HUDEP-2 (cell line): ENCODE results near the gene TCIRG1.
"Not testable (repeated sequence)": the region's sequence is repeated elsewhere in the genome, so short reads cannot be mapped to it uniquely, and the experiment has no call there.

Source experiments
- DNase-seq, 76 experiments: peaks; one replicate each; lab custom pipeline; 2025; ENCODE audit not compliant: unreplicated experiment in 76 of 76; lab: John Stamatoyannopoulos, UW

TCIRG1 gene

DNA sequence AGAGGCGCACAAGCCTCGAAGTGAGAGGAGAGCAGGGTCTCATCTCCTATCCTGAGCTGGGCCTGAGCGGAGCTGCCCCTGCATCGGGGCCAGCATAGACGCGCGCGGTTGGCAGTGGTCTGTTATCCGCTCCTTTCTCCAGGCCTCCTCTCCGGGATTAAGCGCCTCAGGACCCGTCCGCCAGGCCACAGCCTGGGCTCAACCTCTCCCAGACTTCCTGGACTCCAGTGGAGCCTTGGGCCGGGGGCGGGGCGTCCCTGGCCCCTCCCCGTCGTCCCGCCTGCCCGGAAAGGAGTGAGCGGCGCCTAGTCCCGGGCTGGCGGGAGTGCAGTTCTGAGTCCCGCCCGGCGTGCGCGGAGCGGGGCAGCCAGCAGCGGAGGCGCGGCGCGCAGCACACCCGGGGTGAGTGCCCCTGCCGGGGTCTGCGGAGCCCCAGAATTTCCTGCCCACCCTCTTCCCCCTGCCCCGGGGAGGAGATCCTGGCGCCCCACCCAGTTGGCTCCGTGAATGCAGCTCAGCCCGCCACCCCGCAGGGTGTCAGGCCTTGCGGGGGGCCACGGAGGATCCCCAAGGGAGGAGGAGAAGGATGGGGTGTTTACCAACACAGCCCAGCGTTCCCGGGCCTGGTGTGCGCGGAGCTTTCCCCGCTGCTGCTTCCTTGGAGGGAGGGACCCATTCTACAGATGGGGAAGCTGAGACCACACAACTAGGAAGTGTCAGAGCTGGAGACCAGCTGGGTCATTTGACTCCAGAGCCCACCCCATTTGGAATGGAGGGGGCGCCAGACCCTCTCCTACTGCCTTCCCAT lies at the start of gene TCIRG1:
Gene TCIRG1, plus strand, starts transcription at position 308 of the 808 bp plus-strand sequence. CDS start 2,247 bp downstream, outside the sequence.
- peak in 71 of 76 experiments; percentile 11 to 82 (median 61) for DNase-seq

GRCh38 chr11:67990546-67991346 lies 48.1 kb upstream of the TCIRG1 start:
- peak in 3 of 76 experiments; percentile 9 to 20 (median 10) for DNase-seq

GRCh38 chr11:67991347-67992121 lies 47.3 kb upstream of the TCIRG1 start:
- DNase-seq = not testable (repeated sequence)

DNA sequence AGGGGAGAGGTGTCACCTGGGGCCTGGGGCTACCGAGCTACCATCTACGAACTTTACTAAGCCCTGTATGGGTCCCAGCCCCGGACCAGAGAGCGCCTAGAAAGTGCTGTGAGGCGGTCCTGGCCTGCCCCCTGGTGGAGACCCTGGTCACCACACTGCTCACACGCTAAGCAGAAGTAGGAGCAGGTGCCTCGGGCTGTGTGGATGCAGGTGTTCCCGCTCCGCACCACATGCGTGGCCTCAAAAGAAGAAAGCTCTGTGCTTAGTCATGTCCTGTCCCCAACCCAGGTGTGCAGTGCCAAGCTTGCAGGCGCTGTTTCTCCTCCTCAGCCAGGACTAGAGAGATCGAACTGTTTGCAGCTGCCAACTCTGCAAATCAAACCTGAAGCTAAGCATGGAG lies 45.0 kb upstream of the TCIRG1 start:
- peak in 15 of 76 experiments; percentile 10 to 44 (median 20) for DNase-seq

DNA sequence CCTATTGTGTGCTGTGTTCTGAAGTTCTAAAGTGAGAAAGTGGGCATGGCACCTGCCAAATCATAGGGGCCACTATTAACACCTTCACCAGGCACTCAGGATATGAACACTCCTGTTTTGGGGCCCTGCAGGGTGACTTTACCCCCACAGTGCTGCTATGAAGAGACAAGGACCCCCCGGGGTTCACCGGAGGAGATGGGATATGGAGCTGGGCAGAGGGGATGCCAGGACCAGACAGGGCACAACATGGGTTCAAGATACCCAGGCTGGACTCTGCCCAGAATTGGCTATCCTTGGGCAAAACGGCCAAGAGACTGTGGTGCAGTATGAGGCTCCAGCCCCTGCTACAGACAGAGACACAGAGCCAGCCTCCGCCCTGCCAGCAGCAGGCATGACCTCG lies 44.4 kb upstream of the TCIRG1 start:
- DNase-seq = not testable (repeated sequence)

DNA sequence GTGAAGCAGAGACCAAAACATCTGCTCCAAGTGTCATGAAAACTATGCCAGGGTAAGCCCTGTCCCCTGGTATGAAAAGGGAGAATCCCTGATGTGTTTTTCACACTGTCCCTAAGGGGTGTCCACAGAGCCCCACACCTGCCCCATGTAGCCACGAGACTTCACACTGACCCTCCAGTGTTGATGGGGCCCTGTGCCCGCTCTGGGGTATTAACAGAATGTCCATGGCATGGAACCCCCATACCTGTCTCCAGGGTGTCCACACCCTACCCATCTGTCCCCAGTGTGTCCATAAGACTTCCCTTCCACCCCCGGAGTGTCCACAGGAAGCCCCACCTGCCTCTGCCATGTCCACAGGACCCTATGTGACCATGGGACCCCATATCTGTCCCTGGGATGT lies 43.7 kb upstream of the TCIRG1 start:
- not testable (repeated sequence) for DNase-seq

DNA sequence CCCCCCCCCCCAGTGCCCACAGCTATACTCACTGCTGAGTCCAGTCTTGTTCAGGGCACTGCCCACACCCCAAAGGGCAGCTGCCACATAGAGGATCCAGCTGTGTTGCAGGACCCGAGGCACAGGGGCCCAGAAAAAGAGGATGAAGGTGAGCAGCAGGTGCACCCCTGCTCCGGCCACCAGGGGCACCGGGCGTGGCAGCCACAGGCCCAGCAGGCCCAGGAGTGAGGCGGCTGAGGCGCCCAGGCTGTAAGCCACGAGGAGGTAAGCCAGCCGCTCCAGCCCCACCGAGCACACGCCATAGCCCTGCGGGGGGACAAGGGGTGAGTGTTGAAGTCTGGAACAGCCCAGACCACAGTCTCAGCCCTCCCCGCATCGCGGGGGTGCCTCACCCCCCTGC lies 43.2 kb upstream of the TCIRG1 start:
- not testable (repeated sequence) for DNase-seq

DNA sequence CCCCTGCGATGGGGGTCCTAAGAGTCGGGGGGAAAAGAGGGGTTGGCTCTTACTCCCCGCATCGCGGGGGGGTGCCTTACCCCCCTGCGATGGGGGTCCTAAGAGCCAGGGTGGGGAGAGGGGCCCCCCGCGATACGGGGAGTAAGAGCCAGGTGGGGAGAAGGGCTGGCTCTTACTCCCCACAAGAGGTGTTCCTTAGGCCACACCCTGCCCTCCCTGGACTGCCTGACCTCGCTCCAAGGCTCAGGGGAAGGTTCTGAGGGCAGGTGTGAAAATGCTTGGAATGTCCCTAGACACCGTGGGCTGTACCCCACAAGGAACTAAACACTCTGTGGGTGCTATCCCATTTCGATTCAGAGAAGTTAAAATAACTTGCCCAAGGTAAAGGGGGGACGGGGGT lies 42.8 kb upstream of the TCIRG1 start:
- DNase-seq = no peak

- peak in 74 of 76 experiments; percentile 19 to 96 (median 80) for DNase-seq
Observed at GRCh38 chr11:67996622-67997474, 42.0 kb upstream of the TCIRG1 start.

DNA sequence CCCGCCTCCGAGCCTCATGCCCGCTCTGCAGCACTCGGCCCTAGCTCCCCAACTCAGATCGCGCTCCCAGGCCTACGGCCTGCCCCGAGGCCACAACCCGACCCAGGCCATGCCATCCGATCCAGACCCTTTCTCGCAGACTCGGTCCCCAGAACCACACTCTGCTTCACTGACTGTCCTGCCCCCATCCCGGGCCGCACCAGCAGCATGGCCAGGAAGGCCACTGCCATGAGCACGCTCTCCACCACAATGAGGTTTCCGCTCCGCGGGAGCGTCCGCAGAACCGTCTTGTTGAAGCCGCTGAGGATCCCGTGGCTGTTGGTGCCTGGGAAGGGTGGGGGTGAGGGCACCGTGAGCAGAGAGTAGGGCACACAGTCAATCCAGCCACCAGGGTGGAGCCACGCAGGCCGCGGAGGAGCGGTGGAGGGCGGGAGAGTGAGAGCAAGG lies 41.3 kb upstream of the TCIRG1 start:
- DNase-seq = peak in 1 of 76 experiments; percentile 26

- peak in 1 of 76 experiments; percentile 7 for DNase-seq
Observed at GRCh38 chr11:67998150-67999045, 40.4 kb upstream of the TCIRG1 start.

DNA sequence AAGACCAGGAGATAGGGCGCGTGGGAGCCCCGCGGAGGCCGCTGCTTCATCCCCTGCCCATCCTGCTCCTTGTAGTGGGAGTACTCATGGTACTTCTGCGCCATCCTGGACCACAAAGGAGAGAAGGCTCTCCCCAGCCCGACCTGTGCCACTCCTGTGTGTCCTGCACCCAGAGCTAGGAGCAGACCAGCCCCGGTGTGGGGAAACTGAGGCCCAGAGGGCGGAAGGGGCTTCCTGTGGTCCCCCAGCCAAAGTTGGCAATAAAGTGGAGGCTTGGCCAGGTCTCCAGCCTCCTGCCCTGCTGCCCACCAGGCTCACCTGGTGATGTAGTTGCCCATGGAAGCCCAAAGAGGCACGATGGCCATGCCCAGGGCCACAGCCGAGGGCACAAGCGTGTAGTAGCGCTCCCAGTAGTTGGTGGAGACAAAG lies 39.6 kb upstream of the TCIRG1 start:
- no peak for DNase-seq

- DNase-seq = no peak
Observed at GRCh38 chr11:67999704-68000103, 39.1 kb upstream of the TCIRG1 start.

DNA sequence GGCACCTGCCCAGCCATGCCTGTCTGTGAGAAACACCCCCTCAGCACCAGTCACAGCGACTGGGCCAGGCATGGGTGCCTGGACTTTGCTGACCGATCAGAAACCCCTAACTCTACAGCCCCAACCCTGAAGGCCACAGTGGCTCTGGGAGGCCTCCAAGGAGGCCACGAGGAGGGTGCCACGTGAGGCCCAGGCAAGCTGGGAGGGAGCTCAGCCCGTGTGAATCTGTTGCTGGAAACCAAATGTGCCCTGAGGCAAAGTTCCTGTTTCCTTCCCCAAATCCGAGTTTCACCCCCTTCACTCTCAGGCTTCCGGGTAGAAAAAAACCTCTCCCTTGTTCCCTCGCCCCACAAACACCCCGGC lies 36.3 kb upstream of the TCIRG1 start:
- no peak for DNase-seq

DNA sequence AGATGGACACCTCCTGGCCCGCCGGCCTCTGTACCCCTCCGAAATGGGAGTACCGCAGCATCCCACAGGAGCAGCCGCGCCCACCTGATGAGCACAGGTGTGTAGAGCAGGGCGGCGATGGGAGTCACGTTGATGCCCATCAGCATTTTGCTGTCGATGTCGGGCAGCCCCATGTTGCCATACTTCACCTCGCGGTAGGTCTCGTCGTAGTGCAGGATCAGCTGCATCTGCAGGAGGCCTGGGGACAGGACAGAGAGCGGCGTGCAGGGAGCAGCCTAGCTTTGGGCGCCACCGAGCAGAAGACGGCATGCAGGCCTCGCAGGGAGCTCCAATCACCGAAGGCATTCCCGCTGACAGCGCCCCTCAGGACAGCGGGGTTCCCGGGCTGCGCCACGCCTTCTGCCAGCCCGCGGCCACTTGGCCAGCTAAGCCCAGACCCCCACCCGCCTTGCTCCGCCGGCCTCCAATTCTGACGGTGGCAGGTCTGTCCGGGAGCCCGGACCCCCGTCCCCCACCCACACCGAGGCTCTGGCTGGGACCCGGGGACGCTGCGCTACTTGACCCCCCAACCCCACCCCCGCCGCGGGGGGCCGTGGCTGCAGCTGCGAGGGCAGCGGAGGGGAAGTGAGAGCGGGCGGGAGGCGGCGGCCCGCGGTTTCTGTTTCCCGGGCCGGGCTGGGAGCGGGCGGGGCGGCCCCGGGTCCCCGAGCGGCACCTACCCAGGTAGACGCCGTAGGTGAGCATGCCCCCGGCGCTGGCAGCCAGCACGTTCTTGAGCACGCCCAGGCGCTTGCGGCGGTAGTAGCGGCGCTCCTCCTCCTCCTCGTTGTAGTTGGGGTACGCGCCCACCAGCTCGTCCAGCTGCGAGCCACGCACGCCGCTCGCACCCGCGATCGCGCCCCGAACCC lies 35.6 kb upstream of the TCIRG1 start:
- peak in 2 of 76 experiments; percentile 16 to 28 for DNase-seq

GRCh38 chr11:68003846-68004550 lies 34.8 kb upstream of the TCIRG1 start, which contains the start of gene UNC93B1:
UNC93B1 (minus strand) TSS chr11:68004097; CDS start chr11:68004043, 54 bp downstream.
- DNase-seq = peak in 73 of 76 experiments; percentile 23 to 92 (median 82)
